Head of caudate nucleus (tissue), 42 donors: ENCODE data around the gene ROBO2.

ENCODE experiments used
- DNase-seq, 42 donors: peaks; one replicate each; pipeline versions ENCODE4 v3.0.0 to v3.0.0-alpha.2; 2020 to 2021; ENCODE audit warnings: mixed read lengths in 7 of 42
- intact Hi-C: fragments of 100-400 bp; cut with DNase I; formaldehyde crosslinking; loops from one replicate; pipeline ENCODE4 v1.15.0; 2022

Gene ROBO2

GRCh38 chr3:77427528-77427927 lies 387.6 kb downstream of the ROBO2 start:
- peak in 1 of 42 donors; percentile 11 for DNase-seq
- intact Hi-C loops, result no loop called here

DNA sequence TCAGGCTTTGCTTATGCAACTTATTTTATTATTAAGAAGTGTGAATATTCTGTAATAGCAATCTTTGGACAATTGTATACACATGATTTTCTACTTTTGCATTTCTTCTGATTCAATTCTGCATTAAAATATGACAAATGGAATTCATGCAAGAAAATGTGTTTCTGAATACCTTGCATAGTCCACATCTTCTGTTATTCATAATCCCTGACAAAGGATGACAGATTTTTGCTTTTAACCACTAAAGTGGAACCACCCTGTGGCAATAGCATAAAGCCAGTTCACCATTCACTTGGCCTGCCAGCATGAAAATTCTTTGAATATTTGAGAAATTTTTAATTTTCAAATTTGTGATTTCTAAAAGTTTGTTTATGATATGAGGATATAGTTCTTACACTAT lies 397.0 kb downstream of the ROBO2 start:
- intact Hi-C loops, result no loop called here
- no peak for DNase-seq

- intact Hi-C loops, result no loop called here
- no peak for DNase-seq
Observed at GRCh38 chr3:77446084-77446483, 406.2 kb downstream of the ROBO2 start.

DNA sequence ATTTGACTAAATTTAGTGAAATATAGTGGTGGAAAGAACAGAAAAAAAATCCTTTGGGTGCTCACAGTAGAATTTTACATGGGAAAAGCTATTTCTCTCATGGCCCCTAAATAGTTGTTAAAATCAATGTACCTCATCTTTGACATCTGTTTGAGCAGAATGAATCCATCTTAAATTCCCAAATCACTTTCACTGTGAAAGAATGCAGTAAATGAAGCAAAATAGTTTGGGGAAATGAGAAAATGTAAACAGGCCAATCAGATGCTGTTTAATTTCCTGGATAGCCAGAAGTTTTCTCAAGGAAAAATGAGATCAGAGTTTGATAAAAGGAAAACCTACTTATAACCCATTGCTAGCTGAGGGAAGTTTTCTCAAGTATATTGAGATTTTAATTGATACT lies 406.9 kb downstream of the ROBO2 start:
- intact Hi-C loops, result no loop called here
- no peak for DNase-seq

GRCh38 chr3:77449459-77450350 lies 409.8 kb downstream of the ROBO2 start:
- intact Hi-C loops, result no loop called here
- DNase-seq, result no peak

GRCh38 chr3:77456431-77456830 lies 416.5 kb downstream of the ROBO2 start:
- DNase-seq, result no peak
- intact Hi-C loops, result no loop called here

DNA sequence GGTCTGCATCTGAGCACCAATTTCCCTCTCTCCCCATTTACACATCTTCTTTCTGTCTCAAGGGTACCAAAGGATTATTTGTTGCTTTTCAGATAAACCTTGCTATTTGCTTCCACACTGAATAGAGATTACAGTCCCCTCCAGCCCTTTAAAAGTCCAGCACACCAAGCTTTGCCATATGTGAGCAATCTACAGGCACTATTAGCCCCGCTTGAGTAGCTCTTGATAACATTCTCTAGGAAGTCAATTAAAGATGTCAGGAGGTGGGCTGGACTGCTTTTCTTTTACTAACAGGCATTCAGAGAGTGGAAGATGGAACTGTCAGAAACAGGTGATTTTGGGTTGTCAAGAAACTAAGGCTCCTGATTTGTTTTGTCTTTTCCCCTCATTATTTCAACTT lies 417.0 kb downstream of the ROBO2 start:
- no peak for DNase-seq
- intact Hi-C loops, result no loop called here

GRCh38 chr3:77459926-77460325 lies 420.0 kb downstream of the ROBO2 start:
- intact Hi-C loops, result no loop called here
- DNase-seq, result no peak

- intact Hi-C loops, result no loop called here
- no peak for DNase-seq
Observed at GRCh38 chr3:77460326-77460725, 420.4 kb downstream of the ROBO2 start.

GRCh38 chr3:77462951-77463350 lies 423.1 kb downstream of the ROBO2 start:
- intact Hi-C loops, result no loop called here
- DNase-seq, result no peak

GRCh38 chr3:77464111-77464688 lies 424.3 kb downstream of the ROBO2 start:
- DNase-seq, result no peak
- intact Hi-C loops, result no loop called here

DNA sequence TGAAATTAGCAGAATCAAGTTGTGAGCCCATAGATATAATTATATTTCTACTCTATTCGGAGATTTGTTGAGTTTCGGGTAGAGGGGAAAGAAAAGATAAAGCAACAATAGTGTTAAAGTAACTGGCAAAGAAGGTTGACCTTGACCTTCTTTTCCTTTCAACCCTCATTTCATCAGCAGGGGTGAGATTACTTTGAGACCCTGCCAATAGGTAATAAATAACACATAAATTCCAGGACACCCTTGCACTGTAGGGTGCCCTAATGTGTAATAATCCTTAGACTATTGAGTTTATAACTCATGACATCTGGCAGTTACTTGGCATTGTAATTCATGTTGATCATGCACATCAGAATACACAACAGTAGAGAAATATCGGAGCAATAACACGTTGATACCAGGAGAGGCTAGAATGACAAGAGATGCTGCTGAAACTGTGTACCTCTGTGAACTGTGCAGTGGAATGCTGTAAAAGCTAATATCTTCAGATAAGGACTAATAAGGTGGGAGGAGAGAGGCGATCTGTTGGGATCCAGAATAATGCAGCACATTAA lies 426.7 kb downstream of the ROBO2 start:
- intact Hi-C loops, result no loop called here
- DNase-seq, result no peak

DNA sequence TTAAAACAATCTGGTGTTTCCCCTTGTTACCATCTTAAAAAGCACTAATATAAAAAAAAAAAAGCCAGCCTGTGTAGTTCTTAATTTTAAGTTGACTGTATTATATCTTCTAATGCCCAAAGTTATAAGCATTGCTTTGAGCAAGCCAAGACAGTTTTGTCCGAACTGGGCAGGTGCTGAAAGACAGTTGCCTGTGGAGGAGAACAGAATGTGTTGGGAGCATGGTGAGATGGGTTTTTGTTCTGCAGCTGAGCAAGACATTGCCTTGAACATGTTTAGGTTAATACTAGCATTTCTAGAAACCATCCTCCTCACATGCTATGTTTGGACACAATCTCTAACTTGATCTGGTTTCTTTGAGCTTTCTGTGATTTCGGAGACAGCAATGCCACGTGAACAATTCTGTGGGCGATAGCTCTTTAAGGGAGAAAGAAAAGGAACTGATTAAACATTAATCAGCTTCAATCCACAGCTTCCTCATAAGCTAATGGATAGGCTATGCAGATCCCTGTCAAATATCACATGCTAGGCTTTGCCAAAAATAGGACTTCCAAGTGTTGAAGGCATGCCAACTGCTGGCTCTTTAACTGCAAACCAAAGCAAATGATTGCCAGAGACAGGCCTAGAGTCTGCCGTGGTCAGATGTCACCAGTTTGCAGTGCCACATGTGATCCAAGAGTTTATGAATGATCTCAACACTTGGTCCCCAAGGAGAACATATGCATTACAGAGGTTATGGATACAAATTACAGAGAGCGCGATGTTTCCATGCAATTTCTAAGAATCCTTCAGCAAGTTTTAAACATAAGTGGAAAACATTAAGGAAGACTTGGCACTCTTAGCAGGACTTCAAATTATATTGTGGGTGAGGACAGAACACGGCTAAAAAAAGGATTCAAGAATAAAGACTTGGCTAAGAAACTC lies 428.1 kb downstream of the ROBO2 start:
- intact Hi-C loops, result no loop called here
- peak in 5 of 42 donors; percentile 11 to 44 (median 27) for DNase-seq

DNA sequence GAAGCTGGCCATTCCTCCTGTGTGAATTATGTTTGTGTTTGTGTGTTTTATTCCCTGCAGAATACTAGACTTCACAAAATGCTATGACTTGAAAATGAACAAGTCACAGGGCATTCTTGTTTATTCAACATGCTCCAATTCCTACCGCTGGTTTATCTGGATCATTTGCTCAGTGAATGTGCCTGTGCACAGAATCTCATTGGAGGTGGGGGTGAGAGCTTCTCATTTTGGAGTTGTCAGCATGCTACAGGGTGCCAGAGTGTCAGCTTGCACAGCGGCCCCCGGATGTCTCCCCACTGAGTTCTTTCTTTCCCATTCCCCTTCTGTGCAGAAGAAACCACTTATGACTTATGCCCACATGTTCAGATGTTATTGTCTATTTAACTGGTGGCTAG lies 428.7 kb downstream of the ROBO2 start:
- intact Hi-C loops, result no loop called here
- DNase-seq, result no peak

DNA sequence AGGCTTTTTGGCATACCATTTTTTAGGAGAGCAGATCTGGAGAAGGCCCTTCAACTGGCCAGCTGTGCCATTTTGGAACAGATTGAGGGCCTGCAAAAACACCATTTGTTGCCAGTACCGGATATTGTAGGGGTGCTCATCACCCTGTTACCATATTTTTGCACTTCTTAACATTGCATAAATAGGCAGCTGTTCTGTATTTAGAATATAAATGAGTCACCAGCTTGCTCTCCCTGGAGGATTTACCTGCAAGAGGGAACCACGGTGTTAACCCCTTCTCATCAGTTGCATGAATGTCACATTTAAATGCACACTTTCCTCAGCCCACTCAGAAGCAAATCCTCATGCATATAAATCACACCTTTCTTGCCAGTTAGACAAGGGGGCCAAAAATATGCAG lies 435.6 kb downstream of the ROBO2 start:
- intact Hi-C loops, result no loop called here
- peak in 19 of 42 donors; percentile 17 to 77 (median 46) for DNase-seq

DNA sequence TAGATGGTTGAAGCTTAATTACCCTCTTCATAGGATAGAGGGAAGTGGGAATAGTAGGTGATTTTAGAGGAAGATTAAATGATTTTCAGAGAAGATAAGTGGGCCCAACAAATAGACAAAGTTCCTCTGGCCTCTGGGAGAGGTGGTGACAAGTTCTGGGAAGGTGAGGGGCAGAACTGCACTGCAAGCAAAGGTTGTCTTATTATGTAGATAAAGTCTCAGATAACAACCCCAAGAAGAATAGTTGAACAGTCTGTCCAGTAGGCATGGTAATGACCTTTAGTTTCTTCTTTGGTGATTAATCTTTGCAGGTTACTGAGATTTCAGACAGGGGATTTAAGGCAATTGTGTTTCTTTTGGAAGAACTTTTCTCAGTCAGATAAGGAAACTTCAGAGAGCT lies 439.1 kb downstream of the ROBO2 start:
- intact Hi-C loops, result no loop called here
- DNase-seq, result no peak

- DNase-seq, result no peak
- intact Hi-C loops, result no loop called here
Observed at GRCh38 chr3:77489216-77489615, 449.3 kb downstream of the ROBO2 start.

GRCh38 chr3:77491961-77492360 lies 452.1 kb downstream of the ROBO2 start:
- intact Hi-C loops, result no loop called here
- no peak for DNase-seq

GRCh38 chr3:77500721-77501120 lies 460.8 kb downstream of the ROBO2 start:
- intact Hi-C loops, result no loop called here
- DNase-seq, result no peak

GRCh38 chr3:77506384-77506783 lies 466.5 kb downstream of the ROBO2 start:
- no peak for DNase-seq
- intact Hi-C loops, result no loop called here
